B cell (primary cell): ENCODE measurements around the gene EHD1. TPM values are rescaled to one million over a fixed set of nuclear protein-coding genes. Genes with fewer than 3 reads are reported as not detected.

Source experiments
- ATAC-seq: fragments of 200-7000 bp; cut with Tn5 transposase; one replicate; pipeline ENCODE4 v1.10.0; 2021; ENCODE audit warnings: low read depth, mild to moderate bottlenecking, moderate number of reproducible peaks, moderate library complexity
- CTCF ChIA-PET: fragments of 350-600 bp; sonication (Branson Sonifier 250); formaldehyde crosslinking; loops from one replicate; lab custom pipeline; 2021; ENCODE audit warnings: antibody characterized with exemption, inconsistent platforms; lab: Charles Lee
- POLR2A ChIA-PET: fragments of 350-600 bp; sonication (Branson Sonifier 250); formaldehyde crosslinking; loops from one replicate; lab custom pipeline; 2021; ENCODE audit warnings: antibody characterized with exemption; lab: Charles Lee
- DNase-seq: peaks from one replicate; pipeline ENCODE4 v3.0.0; 2013
- H2AFZ ChIP-seq: 2 replicates; pipeline ENCODE4 v1.6.1; 2012; ENCODE audit warnings: mild to moderate bottlenecking, low read depth, low read length; ENCODE audit not compliant: insufficient read depth, poor library complexity, severe bottlenecking
- H3K27ac ChIP-seq, 2 donors: 1 replicate in 1 of 2; 2 replicates in 1 of 2; pipeline ENCODE4 v1.5.1; 2012 to 2013; ENCODE audit warnings: low read length in 2 of 2, mild to moderate bottlenecking in 2 of 2, moderate library complexity in 1 of 2
- H3K27me3 ChIP-seq, 4 experiments: fragments of 200-600 bp in 1 of 4; sonication (generic) in 1 of 4; replicated peaks in 1 of 4; 1 replicate in 2 of 4; 2 replicates in 2 of 4; pipeline versions ENCODE4 v1.6.1 to v1.7.0; 2013 to 2016; ENCODE audit warnings: low read length in 3 of 4, mild to moderate bottlenecking in 2 of 4, mixed read lengths in 1 of 4, moderate library complexity in 1 of 4; ENCODE audit not compliant: insufficient read depth in 4 of 4, control insufficient read depth in 3 of 4; ENCODE audit errors: control extremely low read depth in 1 of 4
- H3K36me3 ChIP-seq, 2 experiments: replicated peaks in 1 of 2; 1 replicate in 1 of 2; 2 replicates in 1 of 2; pipeline versions ENCODE4 v1.6.1 to v1.7.1; 2013; ENCODE audit warnings: low read length in 1 of 2; ENCODE audit not compliant: insufficient read depth in 2 of 2, control insufficient read depth in 1 of 2; ENCODE audit errors: control extremely low read depth in 1 of 2, extremely low read depth in 1 of 2
- H3K4me1 ChIP-seq, 2 donors: fragments of 200-600 bp in 1 of 2; sonication (generic) in 1 of 2; 1 replicate in 1 of 2; 2 replicates in 1 of 2; pipeline versions ENCODE4 v1.5.1 to v1.6.1; 2013 to 2017; ENCODE audit warnings: low read length in 2 of 2; ENCODE audit not compliant: control insufficient read depth in 2 of 2, insufficient read depth in 2 of 2
- H3K4me2 ChIP-seq: replicated peaks from 2 replicates; pipeline ENCODE3; 2012; ENCODE audit warnings: mild to moderate bottlenecking, low read depth, low read length; ENCODE audit not compliant: poor library complexity, severe bottlenecking
- H3K4me3 ChIP-seq, 5 experiments: fragments of 200-600 bp in 1 of 5; sonication (generic) in 1 of 5; 1 replicate in 3 of 5; 2 replicates in 2 of 5; pipeline versions ENCODE4 v1.5.1 to v1.7.0; 2011 to 2016; ENCODE audit warnings: low read length in 4 of 5, mild to moderate bottlenecking in 4 of 5, low read depth in 2 of 5, control low read depth in 1 of 5, moderate library complexity in 1 of 5; ENCODE audit not compliant: insufficient read depth in 1 of 5; ENCODE audit errors: control extremely low read depth in 1 of 5, extremely low read depth in 1 of 5
- H3K79me2 ChIP-seq: fragments of 200-600 bp; sonication (generic); one replicate; pipeline ENCODE4 v1.6.0; 2016; ENCODE audit warnings: low read length; ENCODE audit not compliant: control insufficient read depth, insufficient read depth
- H3K9ac ChIP-seq: fragments of 200-600 bp; sonication (generic); 2 replicates; pipeline ENCODE4 v1.6.1; 2017; ENCODE audit warnings: mild to moderate bottlenecking, low read length, moderate library complexity
- H3K9me3 ChIP-seq, 3 donors: one replicate each; pipeline versions ENCODE4 v1.6.1 to v1.7.1; 2013; ENCODE audit warnings: low read length in 2 of 3; ENCODE audit not compliant: control insufficient read depth in 2 of 3, insufficient read depth in 1 of 3; ENCODE audit errors: control extremely low read depth in 1 of 3
- H4K20me1 ChIP-seq: 2 replicates; pipeline ENCODE4 v1.6.0; 2012; ENCODE audit warnings: mild to moderate bottlenecking, low read length; ENCODE audit not compliant: insufficient read depth, control insufficient read depth, poor library complexity, severe bottlenecking
- H3K27ac Mint-ChIP-seq: one replicate; pipeline ENCODE4 v1.8.0; 2021; ENCODE audit warnings: mixed read lengths
- H3K27me3 Mint-ChIP-seq: one replicate; pipeline ENCODE4 v1.8.0; 2021; ENCODE audit warnings: mixed read lengths
- H3K4me1 Mint-ChIP-seq: one replicate; pipeline ENCODE4 v1.8.0; 2021; ENCODE audit warnings: mixed read lengths
- H3K4me3 Mint-ChIP-seq: one replicate; pipeline ENCODE4 v1.8.0; 2021; ENCODE audit warnings: mixed read lengths
- H3K9me3 Mint-ChIP-seq: one replicate; pipeline ENCODE4 v1.8.0; 2022; ENCODE audit warnings: mixed read lengths; ENCODE audit not compliant: insufficient read depth
- CTCF ChIP-seq: fragments of 200-600 bp; IDR thresholded peaks from one replicate; pipeline ENCODE4 v1.8.0; 2022; ENCODE audit warnings: antibody characterized with exemption, mild to moderate bottlenecking
- EZH2 ChIP-seq: IDR thresholded peaks from 2 replicates; pipeline ENCODE4 v1.6.1; 2012; ENCODE audit warnings: borderline replicate concordance, low read depth, mild to moderate bottlenecking, moderate library complexity, low read length; ENCODE audit not compliant: insufficient read depth, poor library complexity, severe bottlenecking
- WGBS: methylation state at CpG from one replicate; pipeline ENCODE4 v1.1.5; 2013; ENCODE audit warnings: missing lambda C conversion rate; ENCODE audit not compliant: insufficient coverage; 5-methylcytosine and 5-hydroxymethylcytosine counted together
- intact Hi-C: fragments of 100-400 bp; cut with micrococcal nuclease; formaldehyde crosslinking; loops from one replicate; pipeline ENCODE4 v1.10.0; 2022
- polyA plus RNA-seq: library from polyadenylated mRNA; depleted of rRNA; stranded (reverse); fragments of >200 nt; gene quantifications from 2 replicates; pipeline ENCODE4 v1.2.3, GENCODE V29; 2012
- total RNA-seq, 2 donors: library from RNA; stranded (reverse); fragments of 120-200 nt in 1 of 2; gene quantifications; 1 replicate in 1 of 2; 2 replicates in 1 of 2; pipeline versions ENCODE4 v1.2.3 to v1.2.4, GENCODE V29; 2013 to 2022

Gene EHD1
- total and polyA plus RNA-seq, 2 donors (not counting 1 experiment from before 2014, with no cell fraction given), result 208 to 280 TPM

DNA sequence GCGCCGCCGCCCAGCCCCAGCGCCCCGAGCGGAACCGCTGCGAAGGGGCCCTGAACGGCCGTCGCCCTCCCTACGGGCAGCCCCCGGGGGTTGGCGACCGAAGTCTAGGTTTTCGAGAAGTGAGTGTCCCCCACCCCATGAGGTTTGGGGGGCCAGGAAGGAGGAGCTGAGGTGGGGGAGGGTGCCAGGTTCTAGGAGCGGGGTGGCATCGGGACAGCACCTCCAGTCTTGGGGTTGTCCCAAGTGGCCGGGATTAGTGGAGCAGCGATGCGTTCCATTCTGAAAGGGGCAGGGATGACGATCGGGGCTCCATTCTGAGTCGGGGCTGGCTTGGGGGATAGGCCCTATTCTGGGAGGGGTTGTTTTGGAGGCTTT lies 46.5 kb upstream of the EHD1 start:
- Histone ChIP-seq H3K27me3 (no peaks in the 10 kb centered on the region), H3K79me2 (peaks cover 9% of the 10 kb centered on the region), H4K20me1 (peaks cover 13% of the 10 kb centered on the region), H3K4me3 (peak overlapping the region; percentile 4 to 76 (median 69)), H3K4me1 (peaks cover 14 to 33% of the 10 kb centered on the region in 2 donors), H3K4me2 (peak overlapping the region; percentile 95), H3K27ac (peak overlapping the region in 1 of 2 donors; percentile 81), H3K9ac (peak overlapping the region; percentile 81), H3K9me3 (no peaks in the 10 kb centered on the region), H2AFZ (peak overlapping the region; percentile 95), H3K36me3 (peaks cover 0 to 10% of the 10 kb centered on the region in 2 experiments)
- ATAC-seq, result no peak
- Mint-ChIP-seq H3K4me3 (peak overlapping the region; percentile 97), H3K9me3 (no peaks in the 10 kb centered on the region), H3K27me3 (no peaks in the 10 kb centered on the region), H3K4me1 (peaks cover 22% of the 10 kb centered on the region), H3K27ac (peak overlapping the region; percentile 82)
- ChIA-PET CTCF (interaction anchor here (1.0 to 2.0 kb wide), 3 partner anchors 72 to 178 kb away, joined by 4 to 8 read pairs (median 4); partner anchors contain the start of gene BATF2), POLR2A (interaction anchor here (1.0 to 1.9 kb wide), 2 partner anchors 102 to 197 kb away, joined by 3 to 6 read pairs; partner anchors contain the start of genes FAU, MRPL49 and SNX15)
- DNase-seq, result no peak
- whole genome bisulfite sequencing, result 1% methylated on average over 24 of the region's 24 CpGs
- TF ChIP-seq EZH2 (no peak), CTCF (no peak)
- intact Hi-C loops, result loop anchor here (1.0 to 2.0 kb wide), 7 partner anchors 9 to 256 kb away; partner anchors contain the start of genes CAPN1, CDCA5, SAC3D1 and SNX15
